HCT116 (cell line): Measurements from ENCODE around the gene ASCL5. TPM values are rescaled to one million over a fixed set of nuclear protein-coding genes. Genes with fewer than 3 reads are reported as not detected.
"Not testable (repeated sequence)": the region's sequence is repeated elsewhere in the genome, so short reads cannot be mapped to it uniquely, and the experiment has no call there.

Experiments
- ATAC-seq: fragments of 200-7000 bp; cut with Tn5 transposase; 2 replicates; pipeline ENCODE4 v1.9.1; 2020; ENCODE audit warnings: mild to moderate bottlenecking, moderate library complexity
- BruUV-seq: library from RNA; stranded (reverse); fragments of 400-500 nt; replicated peaks from 2 replicates; lab custom pipeline; 2021; lab: Mats Ljungman, UMichigan
- CTCF ChIA-PET: fragments of 300-600 bp; sonication (Branson Sonifier 250); formaldehyde crosslinking; loops from one replicate; lab custom pipeline; 2021; ENCODE audit warnings: antibody characterized with exemption; lab: Charles Lee
- POLR2A ChIA-PET: fragments of 300-600, 350-600 bp; sonication (Branson Sonifier 250); formaldehyde crosslinking; loops from one replicate; lab custom pipeline; 2021; ENCODE audit warnings: antibody characterized with exemption; lab: Charles Lee
- RAD21 ChIA-PET, 2 experiments: fragments of 300-600 bp; sonication (Branson Sonifier 250); formaldehyde crosslinking; loops; one replicate each; lab custom pipeline; 2023; ENCODE audit warnings: low total read pairs in 2 of 2; ENCODE audit not compliant: uncharacterized antibody in 2 of 2, unreplicated experiment in 2 of 2, low non-redundant PET in 1 of 2; lab: Charles Lee
- DNase-seq: peaks from one replicate; pipeline ENCODE4 v3.0.0-alpha.2; 2010; ENCODE audit warnings: low read depth, low spot score
- H2AFZ ChIP-seq: fragments of 200-600 bp; shearing (Covaris generic), sonication (generic); 2 replicates; pipeline ENCODE4 v1.6.1; 2017; ENCODE audit warnings: low read depth, mixed run types, mixed read lengths, antibody characterized with exemption, low read length; ENCODE audit not compliant: poor library complexity, severe bottlenecking
- H3K27ac ChIP-seq: 2 replicates; pipeline ENCODE4 v1.5.1; 2012; ENCODE audit warnings: low read depth, low read length
- H3K27me3 ChIP-seq: fragments of 200-600 bp; sonication (generic); 2 replicates; pipeline ENCODE4 v1.6.1; 2016; ENCODE audit warnings: mixed run types, low read length, mixed read lengths; ENCODE audit not compliant: insufficient read depth
- H3K36me3 ChIP-seq, 2 experiments: fragments of 200-500 bp in 1 of 2; fragments of 200-600 bp in 1 of 2; sonication (Bioruptor generic) in 1 of 2; sonication (generic) in 1 of 2; 2 replicates each; pipeline versions ENCODE4 v1.5.1 to v1.6.1; 2014 to 2016; ENCODE audit warnings: low read length in 2 of 2, inconsistent platforms in 1 of 2, mixed read lengths in 1 of 2, mixed run types in 1 of 2; ENCODE audit not compliant: insufficient read depth in 2 of 2, control insufficient read depth in 1 of 2
- H3K4me1 ChIP-seq, 2 experiments: fragments of 200-600 bp in 1 of 2; sonication (generic) in 1 of 2; 2 replicates each; pipeline versions ENCODE4 v1.5.1 to v1.6.1; 2012 to 2017; ENCODE audit warnings: low read length in 2 of 2, inconsistent platforms in 1 of 2, mild to moderate bottlenecking in 1 of 2, mixed read lengths in 1 of 2, mixed run types in 1 of 2, moderate library complexity in 1 of 2; ENCODE audit not compliant: insufficient read depth in 2 of 2, control insufficient read depth in 1 of 2
- H3K4me2 ChIP-seq: fragments of 200-600 bp; sonication (generic); 2 replicates; pipeline ENCODE4 v1.6.1; 2017; ENCODE audit warnings: mixed run types, low read length, mixed read lengths
- H3K4me3 ChIP-seq, 2 experiments: fragments of 200-600 bp in 1 of 2; sonication (generic) in 1 of 2; replicated peaks in 1 of 2; 2 replicates each; pipeline ENCODE4 v1.5.1; 2011 to 2016; ENCODE audit warnings: low read length in 2 of 2, control low read depth in 1 of 2, low read depth in 1 of 2, mild to moderate bottlenecking in 1 of 2, mixed read lengths in 1 of 2, mixed run types in 1 of 2
- H3K79me2 ChIP-seq: fragments of 200-600 bp; sonication (generic); 2 replicates; pipeline ENCODE4 v1.6.1; 2017; ENCODE audit warnings: mild to moderate bottlenecking, mixed run types, low read length, moderate library complexity, mixed read lengths; ENCODE audit not compliant: insufficient read depth
- H3K9ac ChIP-seq: fragments of 200-600 bp; sonication (generic); 2 replicates; pipeline ENCODE4 v1.6.1; 2016; ENCODE audit warnings: low read length, mixed read lengths
- H3K9me2 ChIP-seq: fragments of 200-600 bp; sonication (generic), shearing (Covaris generic); 2 replicates; pipeline ENCODE4 v1.6.1; 2017; ENCODE audit warnings: mixed run types, mild to moderate bottlenecking, moderate library complexity; ENCODE audit not compliant: insufficient read depth
- H3K9me3 ChIP-seq, 2 experiments: fragments of 200-500 bp in 1 of 2; fragments of 200-600 bp in 1 of 2; sonication (Bioruptor generic) in 1 of 2; sonication (generic) in 1 of 2; 2 replicates each; pipeline ENCODE4 v1.6.1; 2014 to 2017; ENCODE audit warnings: low read length in 2 of 2, mixed read lengths in 2 of 2, inconsistent platforms in 1 of 2, low read depth in 1 of 2, mild to moderate bottlenecking in 1 of 2, mixed run types in 1 of 2, moderate library complexity in 1 of 2; ENCODE audit not compliant: control insufficient read depth in 1 of 2, insufficient read depth in 1 of 2
- H4K20me1 ChIP-seq: fragments of 200-600 bp; sonication (generic), shearing (Covaris generic); 2 replicates; pipeline ENCODE4 v1.6.1; 2017; ENCODE audit warnings: mixed run types, mild to moderate bottlenecking, moderate library complexity; ENCODE audit not compliant: insufficient read depth
- ATF3 ChIP-seq: IDR thresholded peaks from 2 replicates; pipeline ENCODE4 v1.6.1; 2012
- CBX3 ChIP-seq: IDR thresholded peaks from 2 replicates; pipeline ENCODE4 v1.6.1; 2012; ENCODE audit warnings: low read depth
- CEBPB ChIP-seq: IDR thresholded peaks from 2 replicates; pipeline ENCODE4 v1.6.1; 2012; ENCODE audit warnings: low read depth
- ELF1 ChIP-seq: IDR thresholded peaks from 2 replicates; pipeline ENCODE4 v1.6.1; 2012; ENCODE audit warnings: low read depth, borderline replicate concordance
- EZH2 ChIP-seq: fragments of 200-600 bp; sonication (generic); IDR thresholded peaks from 2 replicates; pipeline ENCODE4 v1.6.1; 2017; ENCODE audit warnings: antibody characterized with exemption, mixed run types
- MAX ChIP-seq: IDR thresholded peaks from 2 replicates; pipeline ENCODE4 v1.6.1; 2012
- POLR2AphosphoS5 ChIP-seq: IDR thresholded peaks from 2 replicates; pipeline ENCODE4 v1.6.1; 2011; ENCODE audit warnings: mild to moderate bottlenecking, low read depth, low read length, moderate library complexity
- RAD21 ChIP-seq: IDR thresholded peaks from 2 replicates; pipeline ENCODE4 v1.6.1; 2012; ENCODE audit warnings: low read depth, mild to moderate bottlenecking
- SIN3A ChIP-seq: IDR thresholded peaks from 2 replicates; pipeline ENCODE4 v1.6.1; 2012; ENCODE audit warnings: low read depth
- SP1 ChIP-seq: IDR thresholded peaks from 2 replicates; pipeline ENCODE4 v1.6.1; 2012; ENCODE audit warnings: low read depth
- YY1 ChIP-seq: IDR thresholded peaks from 2 replicates; pipeline ENCODE4 v1.6.1; 2011; ENCODE audit warnings: low read length, low read depth, moderate library complexity, mild to moderate bottlenecking; ENCODE audit not compliant: insufficient replicate concordance; ENCODE audit errors: extremely low read depth
- intact Hi-C: fragments of 100-400 bp; cut with micrococcal nuclease; formaldehyde crosslinking; loops from 2 replicates; pipeline ENCODE4 v1.10.0; 2022
- total RNA-seq: library from RNA; stranded (reverse); gene quantifications from one replicate; pipeline ENCODE4 v1.2.1, GENCODE V29; 2021; ENCODE audit not compliant: unreplicated experiment

Gene ASCL5
- total RNA-seq, 1 experiment from 2014 or later: 0.15 TPM

- ATAC-seq (no peak), DNase-seq (no peak)
- Histone ChIP-seq H3K9ac (no peak overlapping the region), H4K20me1 (no peaks in the 10 kb centered on the region), H3K27me3 (no peaks in the 10 kb centered on the region), H3K27ac (no peak overlapping the region), H3K36me3 (no peaks in the 10 kb centered on the region), H3K4me1 (no peaks in the 10 kb centered on the region), H3K4me2 (no peak overlapping the region), H3K9me2 (no peaks in the 10 kb centered on the region), H3K79me2 (no peaks in the 10 kb centered on the region), H2AFZ (no peak overlapping the region), H3K9me3 (no peaks in the 10 kb centered on the region), H3K4me3 (no peak overlapping the region)
- no TSS peak for BruUV-seq
- CTCF ChIA-PET: interaction anchor here (1.1 kb wide), 1 partner anchor 45 kb away, joined by 3 read pairs; no protein-coding TSS in a partner anchor
- intact Hi-C loops: no loop called here
- RAD21 ChIA-PET: no interaction called here
- TF ChIP-seq CEBPB: no peak
- TF ChIP-seq SP1: no peak
- TF ChIP-seq RAD21: no peak
- no peak for TF ChIP-seq SIN3A
- no peak for TF ChIP-seq YY1
- TF ChIP-seq ATF3: no peak
- TF ChIP-seq EZH2: no peak
- no peak for TF ChIP-seq ELF1
- TF ChIP-seq CBX3: no peak
- TF ChIP-seq MAX: no peak
- no peak for TF ChIP-seq POLR2AphosphoS5
- POLR2A ChIA-PET: interaction anchor here (0.8 kb wide), 1 partner anchor 10 kb away, joined by 4 read pairs; the partner anchor contains the start of gene TMEM9
Measured at GRCh38 chr1:201163707-201164106, 36.7 kb upstream of the ASCL5 start.

GRCh38 chr1:201163036-201163435 lies 36.1 kb upstream of the ASCL5 start:
- intact Hi-C loops, H3K4me2 ChIP-seq, H4K20me1 ChIP-seq, H3K9me3 ChIP-seq, H3K79me2 ChIP-seq, ATAC-seq, DNase-seq, H3K9ac ChIP-seq, H3K27me3 ChIP-seq, BruUV-seq, RAD21 ChIA-PET, H3K4me1 ChIP-seq, H3K4me3 ChIP-seq, H3K36me3 ChIP-seq, H3K27ac ChIP-seq, H2AFZ ChIP-seq, H3K9me2 ChIP-seq: not testable (repeated sequence)
- ChIA-PET POLR2A (interaction anchor here (0.8 kb wide), 1 partner anchor 9 kb away, joined by 4 read pairs; the partner anchor contains the start of gene TMEM9), CTCF (interaction anchor here (1.1 kb wide), 1 partner anchor 44 kb away, joined by 3 read pairs; no protein-coding TSS in a partner anchor)
